GM08714 (cell line): ENCODE results near the gene RGPD6.
"Not testable (repeated sequence)": the region's sequence is repeated elsewhere in the genome, so short reads cannot be mapped to it uniquely, and the experiment has no call there.

Experiments used
- H3K4me3 ChIP-seq: fragments of 200-500 bp; sonication (Bioruptor generic); 2 replicates; pipeline ENCODE4 v1.5.1; 2014; ENCODE audit warnings: mild to moderate bottlenecking, low read length, inconsistent platforms

RGPD6 gene

GRCh38 chr2:110576763-110577416 lies at the start of gene RGPD6:
TSS of gene RGPD6 (minus strand) at chr2:110577222. CDS start at chr2:110577024, 198 bp downstream.
- not testable (repeated sequence) for H3K4me3 ChIP-seq

GRCh38 chr2:110619326-110619939 lies 42.4 kb upstream of the RGPD6 start:
- not testable (repeated sequence) for H3K4me3 ChIP-seq

GRCh38 chr2:110613927-110614326 lies 36.9 kb upstream of the RGPD6 start:
- not testable (repeated sequence) for H3K4me3 ChIP-seq

- H3K4me3 ChIP-seq = not testable (repeated sequence)
Measured at GRCh38 chr2:110610613-110611250, 33.7 kb upstream of the RGPD6 start.

- H3K4me3 ChIP-seq = not testable (repeated sequence)
Measured at GRCh38 chr2:110609843-110610612, 33.0 kb upstream of the RGPD6 start.

GRCh38 chr2:110608788-110609502 lies 31.9 kb upstream of the RGPD6 start:
- H3K4me3 ChIP-seq = not testable (repeated sequence)

- not testable (repeated sequence) for H3K4me3 ChIP-seq
Measured at GRCh38 chr2:110605057-110605456, 28.0 kb upstream of the RGPD6 start.

- not testable (repeated sequence) for H3K4me3 ChIP-seq
Measured at GRCh38 chr2:110603917-110604591, 27.0 kb upstream of the RGPD6 start.

- not testable (repeated sequence) for H3K4me3 ChIP-seq
Measured at GRCh38 chr2:110602139-110602538, 25.1 kb upstream of the RGPD6 start.

GRCh38 chr2:110591973-110592372 lies 15.0 kb upstream of the RGPD6 start:
- not testable (repeated sequence) for H3K4me3 ChIP-seq

- not testable (repeated sequence) for H3K4me3 ChIP-seq
Measured at GRCh38 chr2:110589677-110590330, 12.8 kb upstream of the RGPD6 start.

- H3K4me3 ChIP-seq = not testable (repeated sequence)
Measured at GRCh38 chr2:110588520-110588919, 11.5 kb upstream of the RGPD6 start.

GRCh38 chr2:110579216-110579965 lies 2.4 kb upstream of the RGPD6 start:
- H3K4me3 ChIP-seq = not testable (repeated sequence)

GRCh38 chr2:110578429-110578828 lies 1.4 kb upstream of the RGPD6 start:
- H3K4me3 ChIP-seq = not testable (repeated sequence)

- not testable (repeated sequence) for H3K4me3 ChIP-seq
Measured at GRCh38 chr2:110499755-110500377, 77.2 kb downstream of the RGPD6 start.

- not testable (repeated sequence) for H3K4me3 ChIP-seq
Measured at GRCh38 chr2:110496027-110496426, 81.0 kb downstream of the RGPD6 start.

- not testable (repeated sequence) for H3K4me3 ChIP-seq
Measured at GRCh38 chr2:110494488-110494887, 82.5 kb downstream of the RGPD6 start.

GRCh38 chr2:110488991-110489390 lies 88.0 kb downstream of the RGPD6 start:
- not testable (repeated sequence) for H3K4me3 ChIP-seq

- not testable (repeated sequence) for H3K4me3 ChIP-seq
Measured at GRCh38 chr2:110482697-110483096, 94.3 kb downstream of the RGPD6 start.
